ENCODE measurements around the gene PFDN1.

- TF ChIP-seq POLR2AphosphoS5 (IDR thresholded peaks at IDR 0.05; ENCODE audit: borderline replicate concordance, low read depth, low read length) (no peak), EZH2 (IDR thresholded peaks at IDR 0.05) (no peak), FOXP2 (optimal IDR thresholded peaks at IDR 0.05; ENCODE audit: control extremely low read depth, extremely low read length, insufficient read depth) (no peak)
Measured at GRCh38 chr5:140347360-140347759, 44.5 kb upstream of the PFDN1 start.
